Thyroid gland (tissue), 4 donors: Measurements from ENCODE around the gene NGEF.

Experiments used
- CTCF ChIP-seq, 6 experiments: fragments of 200-600 bp in 3 of 6; fragments of 450-650 bp in 3 of 6; sonication (generic) in 3 of 6; IDR thresholded peaks; one replicate each; pipeline ENCODE4 v1.5.1; 2016 to 2019; ENCODE audit warnings: antibody characterized with exemption in 6 of 6, mild to moderate bottlenecking in 2 of 6, inconsistent platforms in 1 of 6, moderate library complexity in 1 of 6
- POLR2A ChIP-seq, 2 donors: fragments of 450-650 bp; IDR thresholded peaks; one replicate each; pipeline ENCODE4 v1.6.1; 2017; ENCODE audit warnings: antibody characterized with exemption in 2 of 2, mild to moderate bottlenecking in 2 of 2, moderate library complexity in 1 of 2

GRCh38 chr2:233015019-233015645 lies 2.1 kb upstream of the NGEF start:
- TF ChIP-seq POLR2A (IDR thresholded peaks at IDR 0.05) (no peak), CTCF (IDR thresholded peaks at IDR 0.05) (no peak)
